GM12892 (cell line): ENCODE measurements around the gene RNF121.

Experiments used
- POLR2A ChIP-seq: IDR thresholded peaks from 2 replicates; pipeline ENCODE4 v1.6.1; 2011; ENCODE audit warnings: low read depth, low read length, control low read depth
- POLR2AphosphoS5 ChIP-seq: IDR thresholded peaks from 2 replicates; pipeline ENCODE4 v1.6.1; 2011; ENCODE audit warnings: low read depth, low read length, control low read depth
- TAF1 ChIP-seq: IDR thresholded peaks from 2 replicates; pipeline ENCODE4 v1.6.1; 2011; ENCODE audit warnings: low read depth, mild to moderate bottlenecking, control low read depth, low read length, borderline replicate concordance

DNA sequence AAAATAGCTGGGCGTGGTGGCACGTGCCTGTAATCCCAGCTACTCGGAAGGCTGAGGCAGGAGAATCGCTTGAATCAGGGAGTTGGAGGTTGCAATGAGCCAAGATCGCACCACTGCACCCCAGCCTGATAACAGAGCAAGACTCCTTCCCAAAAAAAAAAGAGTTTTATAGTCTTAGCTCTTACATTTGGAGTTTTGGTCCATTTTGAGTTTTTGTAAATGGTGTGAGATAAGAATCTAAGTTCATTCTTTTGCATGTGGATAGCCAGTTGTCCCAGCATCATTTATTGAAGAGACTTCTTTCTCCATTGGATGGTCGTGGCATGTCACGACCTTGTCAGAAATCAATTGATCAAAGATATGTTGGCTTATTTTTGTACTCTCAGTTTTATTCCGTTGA, 34.6 kb downstream of the RNF121 start:
- TF ChIP-seq POLR2A (no peak), POLR2AphosphoS5 (no peak), TAF1 (no peak)
